MM.1S (cell line): ENCODE results near the gene NEURL1B.

Experiments used
- DNase-seq: peaks from one replicate; pipeline ENCODE4 v3.0.0-alpha.2; 2015
- H2AFZ ChIP-seq: fragments of 300-600 bp; sonication (generic); 2 replicates; pipeline ENCODE4 v1.6.0; 2016; ENCODE audit warnings: antibody characterized with exemption, low read length
- H3F3A ChIP-seq: fragments of 300-600 bp; sonication (generic); 2 replicates; pipeline ENCODE4 v1.6.1; 2016; ENCODE audit warnings: mild to moderate bottlenecking, antibody characterized with exemption, low read length, moderate library complexity, mixed read lengths; ENCODE audit not compliant: insufficient read depth
- H3K27ac ChIP-seq: fragments of 300-600 bp; sonication (generic); 2 replicates; pipeline ENCODE4 v1.5.1; 2016; ENCODE audit warnings: mild to moderate bottlenecking, low read length
- H3K27me3 ChIP-seq: fragments of 300-600 bp; sonication (generic); replicated peaks from 2 replicates; pipeline ENCODE4 v1.6.0; 2016; ENCODE audit warnings: low read length; ENCODE audit not compliant: insufficient read depth
- H3K36me3 ChIP-seq: fragments of 300-600 bp; sonication (generic); replicated peaks from 2 replicates; pipeline ENCODE4 v1.6.1; 2016; ENCODE audit warnings: mild to moderate bottlenecking, low read length, mixed read lengths; ENCODE audit not compliant: insufficient read depth
- H3K4me1 ChIP-seq: fragments of 300-600 bp; sonication (generic); 2 replicates; pipeline ENCODE4 v1.6.1; 2016; ENCODE audit warnings: low read length, mixed read lengths
- H3K4me2 ChIP-seq: fragments of 300-600 bp; sonication (generic); 2 replicates; pipeline ENCODE4 v1.6.0; 2016; ENCODE audit warnings: low read depth, low read length
- H3K4me3 ChIP-seq: fragments of 300-600 bp; sonication (generic); 2 replicates; pipeline ENCODE4 v1.5.1; 2016; ENCODE audit warnings: low read length, mixed read lengths
- H3K79me2 ChIP-seq: fragments of 300-600 bp; sonication (generic); 2 replicates; pipeline ENCODE4 v1.6.1; 2016; ENCODE audit warnings: mixed run types, low read length, mixed read lengths
- H3K9ac ChIP-seq: fragments of 300-600 bp; sonication (generic); 2 replicates; pipeline ENCODE4 v1.6.1; 2016; ENCODE audit warnings: low read length, mixed read lengths
- H3K9me2 ChIP-seq: fragments of 300-600 bp; sonication (generic); replicated peaks from 2 replicates; pipeline ENCODE4 v1.6.1; 2016; ENCODE audit warnings: mild to moderate bottlenecking, low read length, mixed read lengths; ENCODE audit not compliant: insufficient read depth
- H3K9me3 ChIP-seq: fragments of 300-600 bp; sonication (generic); replicated peaks from 2 replicates; pipeline ENCODE4 v1.6.1; 2016; ENCODE audit warnings: mild to moderate bottlenecking, low read length, mixed read lengths; ENCODE audit not compliant: insufficient read depth
- H4K20me1 ChIP-seq: fragments of 300-600 bp; sonication (generic); 2 replicates; pipeline ENCODE4 v1.6.1; 2016; ENCODE audit warnings: mild to moderate bottlenecking, low read length, moderate library complexity, mixed read lengths; ENCODE audit not compliant: insufficient read depth
- EZH2 ChIP-seq: fragments of 300-600 bp; sonication (generic); optimal IDR thresholded peaks from 2 replicates; pipeline ENCODE3; 2017; ENCODE audit warnings: low read depth, mild to moderate bottlenecking, antibody characterized with exemption, low read length, mixed read lengths
- EZH2phosphoT487 ChIP-seq: fragments of 300-600 bp; sonication (generic); IDR thresholded peaks from 2 replicates; pipeline ENCODE4 v1.6.1; 2018; ENCODE audit warnings: antibody characterized with exemption, low read length
- TF ChIP-seq, protein P1 (sequence below): fragments of 300-600 bp; sonication (generic); IDR thresholded peaks from 2 replicates; pipeline ENCODE4 v1.5.1; 2016; ENCODE audit warnings: antibody characterized with exemption, low read length, mixed read lengths

NEURL1B gene

DNA sequence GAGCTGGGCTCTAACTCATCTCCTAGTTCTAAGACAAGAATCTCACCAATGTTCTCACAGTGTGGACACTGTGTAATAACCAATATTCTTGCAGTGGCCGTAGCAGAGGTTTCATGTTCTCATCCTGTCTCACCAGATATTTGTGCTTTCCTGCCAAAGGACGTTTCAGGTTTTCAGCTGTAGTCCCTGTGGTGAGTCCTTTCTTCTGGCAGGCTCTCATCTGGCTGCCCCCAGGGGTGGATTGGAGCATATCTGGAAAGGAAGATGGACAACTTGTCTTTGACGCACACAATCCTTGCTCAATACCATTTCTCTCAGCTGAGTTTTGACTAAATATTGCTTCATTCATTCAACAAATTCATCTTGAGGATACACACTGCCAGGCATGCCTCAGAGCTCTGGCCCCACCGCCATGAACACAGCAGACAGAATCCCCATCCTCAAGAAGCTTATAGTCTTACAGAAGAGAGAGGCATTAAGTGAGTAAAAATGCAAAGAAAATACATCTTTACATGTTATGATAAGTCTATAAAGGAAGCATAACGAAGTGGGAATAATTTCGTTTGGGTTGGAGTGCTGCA is 33.8 kb upstream of the NEURL1B start:
- Histone ChIP-seq H3F3A (no peaks in the 10 kb centered on the region), H3K27ac (no peak overlapping the region), H3K9ac (no peak overlapping the region), H2AFZ (no peak overlapping the region), H3K79me2 (no peaks in the 10 kb centered on the region), H3K27me3 (peaks cover 5% of the 10 kb centered on the region), H3K4me1 (no peaks in the 10 kb centered on the region), H3K4me2 (no peak overlapping the region), H3K4me3 (no peak overlapping the region), H3K36me3 (no peaks in the 10 kb centered on the region), H3K9me2 (no peaks in the 10 kb centered on the region), H3K9me3 (no peaks in the 10 kb centered on the region), H4K20me1 (no peaks in the 10 kb centered on the region)
- DNase-seq: no peak
- TF ChIP-seq EZH2phosphoT487 (no peak), EZH2 (no peak)
- TF ChIP-seq, protein P1, sequence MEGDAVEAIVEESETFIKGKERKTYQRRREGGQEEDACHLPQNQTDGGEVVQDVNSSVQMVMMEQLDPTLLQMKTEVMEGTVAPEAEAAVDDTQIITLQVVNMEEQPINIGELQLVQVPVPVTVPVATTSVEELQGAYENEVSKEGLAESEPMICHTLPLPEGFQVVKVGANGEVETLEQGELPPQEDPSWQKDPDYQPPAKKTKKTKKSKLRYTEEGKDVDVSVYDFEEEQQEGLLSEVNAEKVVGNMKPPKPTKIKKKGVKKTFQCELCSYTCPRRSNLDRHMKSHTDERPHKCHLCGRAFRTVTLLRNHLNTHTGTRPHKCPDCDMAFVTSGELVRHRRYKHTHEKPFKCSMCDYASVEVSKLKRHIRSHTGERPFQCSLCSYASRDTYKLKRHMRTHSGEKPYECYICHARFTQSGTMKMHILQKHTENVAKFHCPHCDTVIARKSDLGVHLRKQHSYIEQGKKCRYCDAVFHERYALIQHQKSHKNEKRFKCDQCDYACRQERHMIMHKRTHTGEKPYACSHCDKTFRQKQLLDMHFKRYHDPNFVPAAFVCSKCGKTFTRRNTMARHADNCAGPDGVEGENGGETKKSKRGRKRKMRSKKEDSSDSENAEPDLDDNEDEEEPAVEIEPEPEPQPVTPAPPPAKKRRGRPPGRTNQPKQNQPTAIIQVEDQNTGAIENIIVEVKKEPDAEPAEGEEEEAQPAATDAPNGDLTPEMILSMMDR: no peak

DNA sequence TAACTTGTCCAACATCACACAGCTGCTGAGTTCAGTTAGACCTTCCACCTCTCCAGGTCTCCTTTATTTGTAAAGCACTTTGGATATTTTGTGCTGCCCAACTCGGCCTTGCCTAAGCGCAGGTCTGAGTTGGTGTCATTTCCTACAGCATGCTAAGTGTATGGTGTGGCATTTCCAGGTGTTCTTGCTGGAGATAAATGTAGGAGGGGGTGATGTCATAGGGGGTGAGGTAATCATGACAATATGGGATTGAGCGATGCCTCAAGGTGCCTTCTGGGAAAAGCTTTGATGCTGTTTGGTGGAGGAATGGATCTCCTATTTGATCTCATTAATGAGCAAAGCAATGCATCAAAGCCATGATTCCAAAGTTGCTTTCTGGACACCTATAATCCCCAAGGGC is 32.3 kb upstream of the NEURL1B start:
- Histone ChIP-seq H3K27ac (no peak overlapping the region), H2AFZ (no peak overlapping the region), H3K36me3 (no peaks in the 10 kb centered on the region), H3K27me3 (no peaks in the 10 kb centered on the region), H3F3A (no peaks in the 10 kb centered on the region), H3K4me1 (no peaks in the 10 kb centered on the region), H4K20me1 (no peaks in the 10 kb centered on the region), H3K4me3 (no peak overlapping the region), H3K9me2 (no peaks in the 10 kb centered on the region), H3K9ac (no peak overlapping the region), H3K79me2 (no peaks in the 10 kb centered on the region), H3K9me3 (no peaks in the 10 kb centered on the region), H3K4me2 (no peak overlapping the region)
- TF ChIP-seq, protein P1: no peak
- no peak for TF ChIP-seq EZH2phosphoT487
- no peak for TF ChIP-seq EZH2
- DNase-seq: no peak

DNA sequence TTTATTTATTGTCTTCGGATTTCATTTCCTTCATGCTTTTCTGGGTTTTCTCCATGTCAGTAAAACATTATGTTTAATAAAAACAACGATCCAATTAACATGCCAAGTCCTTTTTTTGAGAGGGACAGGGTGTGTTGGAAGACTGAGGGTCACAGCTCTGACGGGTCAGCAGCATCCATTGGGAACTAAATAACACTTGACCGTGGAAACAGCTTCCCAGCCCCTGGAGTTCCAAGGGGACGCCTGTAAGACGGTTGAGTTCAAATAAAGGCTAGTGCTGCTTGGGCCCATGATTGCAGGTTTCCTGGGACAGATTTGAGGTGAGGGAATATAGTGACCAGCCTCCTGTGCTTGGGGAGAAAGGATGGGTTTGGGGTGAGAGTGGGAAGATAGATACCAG is 30.4 kb upstream of the NEURL1B start:
- Histone ChIP-seq H3K9me2 (no peaks in the 10 kb centered on the region), H4K20me1 (no peaks in the 10 kb centered on the region), H3K4me2 (no peak overlapping the region), H3K4me3 (no peak overlapping the region), H3K9ac (no peak overlapping the region), H3K9me3 (no peaks in the 10 kb centered on the region), H3K79me2 (no peaks in the 10 kb centered on the region), H3K27ac (no peak overlapping the region), H3K27me3 (no peaks in the 10 kb centered on the region; the same call in 1 of the 2 replicates), H2AFZ (no peak overlapping the region), H3F3A (no peaks in the 10 kb centered on the region), H3K36me3 (no peaks in the 10 kb centered on the region), H3K4me1 (no peaks in the 10 kb centered on the region)
- no peak for TF ChIP-seq EZH2phosphoT487
- TF ChIP-seq, protein P1: no peak
- TF ChIP-seq EZH2: no peak
- DNase-seq: no peak
